H1 (cell line): ENCODE data around the gene ANO9. TPM values are rescaled to one million over a fixed set of nuclear protein-coding genes. Genes with fewer than 3 reads are reported as not detected.

Experiments used
- ASH2L ChIP-seq: fragments of 200-600, 300-600 bp; sonication (generic); IDR thresholded peaks from one replicate; pipeline ENCODE4 v1.7.1; 2017; ENCODE audit warnings: low read length
- CTCF ChIP-seq, 3 experiments: IDR thresholded peaks; 1 replicate in 2 of 3; 2 replicates in 1 of 3; pipeline versions ENCODE4 v1.5.1 to v1.6.1; 2011; ENCODE audit warnings: low read length in 3 of 3, mild to moderate bottlenecking in 3 of 3, inconsistent platforms in 2 of 3, low read depth in 1 of 3, moderate library complexity in 1 of 3; ENCODE audit not compliant: insufficient read depth in 1 of 3; ENCODE audit errors: control extremely low read depth in 1 of 3
- EGR1 ChIP-seq: IDR thresholded peaks from 2 replicates; pipeline ENCODE4 v1.6.1; 2011; ENCODE audit warnings: low read depth, low read length, borderline replicate concordance
- GABPA ChIP-seq: IDR thresholded peaks from 2 replicates; pipeline ENCODE4 v1.6.1; 2011; ENCODE audit warnings: mild to moderate bottlenecking, low read length, moderate library complexity, borderline replicate concordance; ENCODE audit not compliant: insufficient read depth
- TBP ChIP-seq: IDR thresholded peaks from 2 replicates; pipeline ENCODE4 v1.6.1; 2011; ENCODE audit warnings: low read depth, low read length, improper control_type of control experiment
- polyA plus RNA-seq, 7 experiments: library from polyadenylated mRNA; depleted of rRNA in 3 of 7; stranded (reverse) in 5 of 7; unstranded in 2 of 7; fragments of >200 nt in 5 of 7; fragments of 200-250 nt in 2 of 7; gene quantifications; 1 replicate in 5 of 7; 2 replicates in 1 of 7; 4 replicates in 1 of 7; pipeline versions ENCODE4 v1.2.1 to v1.2.3, GENCODE V29; 2011 to 2013; ENCODE audit warnings: missing spikeins in 2 of 7, mixed read lengths in 2 of 7
- total RNA-seq: library from RNA; stranded (reverse); fragmentation: NEBNext Ultra II Directional; extraction: Animal tissue kit (Norgen Biotek cat#: 25700); gene quantifications from 2 replicates; pipeline ENCODE4 v1.2.1, GENCODE V29; 2021
- TF ChIP-seq, protein P1 (sequence below): IDR thresholded peaks from 2 replicates; pipeline ENCODE4 v1.6.1; 2011; ENCODE audit warnings: low read length, improper control_type of control experiment

ANO9 gene
- total and polyA plus RNA-seq, 2 of the 8 experiments (the other 6 are each of a cell fraction or from before 2014, with no cell fraction given): 20.0 to 20.7 TPM

DNA sequence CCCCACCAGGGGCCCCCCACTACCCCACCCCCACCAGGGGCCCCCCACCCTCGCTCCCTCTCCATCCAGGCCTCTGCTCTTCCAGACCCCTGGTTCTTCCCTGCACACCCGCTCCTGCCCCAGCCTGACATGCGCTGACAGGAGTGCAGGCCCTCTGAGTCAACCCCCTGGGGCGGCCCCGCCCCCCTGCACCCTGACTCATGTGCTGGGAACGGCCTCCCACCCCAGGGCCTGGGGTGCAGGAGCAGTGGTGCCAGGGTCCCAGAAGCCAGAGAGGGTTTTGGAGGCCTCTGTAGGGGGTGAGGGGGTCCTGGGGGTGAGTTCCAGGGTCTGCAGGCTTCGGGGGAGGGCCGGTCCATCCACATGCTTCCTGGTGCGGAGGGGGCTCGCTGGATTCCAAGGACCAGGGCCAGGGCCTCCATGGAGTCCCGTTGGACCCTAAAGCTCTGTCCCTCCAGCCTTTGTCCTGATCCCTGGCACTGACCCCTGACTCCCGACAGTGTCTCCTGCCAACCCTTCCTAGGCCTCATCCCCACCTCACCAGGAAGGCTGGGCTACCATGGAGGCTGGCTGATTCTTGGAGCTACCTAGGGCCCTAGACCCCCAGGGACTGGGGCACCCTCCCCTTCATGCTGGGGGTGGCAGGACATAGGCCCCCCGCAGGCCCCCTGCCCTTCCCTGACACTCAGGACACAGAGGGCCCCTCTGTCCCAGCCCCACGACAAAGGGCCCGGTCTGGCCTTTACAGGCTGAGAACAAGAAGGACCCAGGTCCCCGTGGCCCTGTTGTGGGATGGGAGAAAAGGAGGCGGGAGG lies 48.4 kb downstream of the ANO9 start (continued):
- TF ChIP-seq, protein P1, sequence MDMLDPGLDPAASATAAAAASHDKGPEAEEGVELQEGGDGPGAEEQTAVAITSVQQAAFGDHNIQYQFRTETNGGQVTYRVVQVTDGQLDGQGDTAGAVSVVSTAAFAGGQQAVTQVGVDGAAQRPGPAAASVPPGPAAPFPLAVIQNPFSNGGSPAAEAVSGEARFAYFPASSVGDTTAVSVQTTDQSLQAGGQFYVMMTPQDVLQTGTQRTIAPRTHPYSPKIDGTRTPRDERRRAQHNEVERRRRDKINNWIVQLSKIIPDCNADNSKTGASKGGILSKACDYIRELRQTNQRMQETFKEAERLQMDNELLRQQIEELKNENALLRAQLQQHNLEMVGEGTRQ: no peak
- TF ChIP-seq EGR1 (no peak), CTCF (IDR thresholded peaks at IDR 0.05; ENCODE audit: control extremely low read depth in 1 of 3, insufficient read depth in 1 of 3, low read depth in 1 of 3, low read length in 3 of 3) (no peak), ASH2L (no peak), GABPA (no peak), TBP (no peak)
